Mesenteric fat pad (tissue), 1 donor: ENCODE measurements around the gene ANO5. TPM values are rescaled to one million over a fixed set of nuclear protein-coding genes. Genes with fewer than 3 reads are reported as not detected.

Experiments used
- total RNA-seq: library from RNA; stranded (reverse); fragmentation: NEBNext Ultra II Directional; extraction: Animal tissue kit (Norgen Biotek cat#: 25700); gene quantifications from one replicate; pipeline ENCODE4 v1.2.1, GENCODE V29; 2021
- donor health status: DM: yes; HTN: yes; CAD: no.

ANO5 gene
- total RNA-seq, 1 donor from 2014 or later: 1.2 TPM

Other genes starting within 250 kb of the ANO5 start
- not detected for gene SLC17A6, start 145.3 kb downstream of the ANO5 start, total RNA-seq